GM19035 (cell line): ENCODE measurements around the gene A3GALT2.

ENCODE experiments used
- ATAC-seq: cut with Tn5 transposase; IDR thresholded peaks from one replicate; pipeline ENCODE4 v1.9.1; 2021; ENCODE audit not compliant: unreplicated experiment

A3GALT2 gene

DNA sequence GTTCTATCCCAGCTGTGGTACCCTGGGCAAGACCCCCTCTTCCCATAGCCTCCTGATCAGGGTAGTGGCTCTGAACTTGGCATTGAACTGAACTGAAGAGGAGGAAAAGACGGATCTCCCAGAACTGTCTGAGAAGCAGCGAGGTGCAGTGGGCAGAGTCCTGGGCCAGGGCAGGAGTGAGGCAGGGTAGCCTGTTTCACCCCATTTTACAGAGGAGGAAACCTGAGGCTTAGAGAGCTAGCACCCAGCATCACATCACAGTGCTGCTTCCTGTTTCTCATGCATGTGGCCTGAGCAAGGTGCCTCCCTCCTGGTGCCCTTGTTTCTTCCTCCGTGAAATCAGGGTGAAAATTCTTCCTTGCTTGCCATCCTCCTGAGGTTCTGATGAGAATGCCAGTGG lies 47.5 kb downstream of the A3GALT2 start:
- no peak for ATAC-seq

DNA sequence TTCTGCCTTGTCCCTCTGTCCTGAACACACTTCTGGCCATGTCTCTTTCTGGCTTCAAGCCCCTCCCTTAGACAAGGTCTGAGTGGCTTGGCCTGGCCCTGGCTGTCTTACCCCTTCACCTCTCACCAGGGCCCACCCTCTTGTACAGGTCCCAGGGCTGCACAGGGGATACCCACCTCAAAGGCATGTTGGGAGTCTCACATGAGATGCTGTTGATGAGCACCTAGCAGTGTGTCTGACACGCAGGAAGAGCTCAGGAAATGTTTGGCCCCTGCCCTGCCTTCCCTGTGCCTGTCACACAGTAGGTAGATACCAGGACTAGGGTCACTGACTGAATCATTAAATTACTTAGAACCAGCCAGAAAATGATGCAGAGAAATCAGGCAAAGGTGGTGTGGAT lies 48.0 kb downstream of the A3GALT2 start:
- no peak for ATAC-seq

GRCh38 chr1:33272509-33272908 lies 48.4 kb downstream of the A3GALT2 start:
- no peak for ATAC-seq

DNA sequence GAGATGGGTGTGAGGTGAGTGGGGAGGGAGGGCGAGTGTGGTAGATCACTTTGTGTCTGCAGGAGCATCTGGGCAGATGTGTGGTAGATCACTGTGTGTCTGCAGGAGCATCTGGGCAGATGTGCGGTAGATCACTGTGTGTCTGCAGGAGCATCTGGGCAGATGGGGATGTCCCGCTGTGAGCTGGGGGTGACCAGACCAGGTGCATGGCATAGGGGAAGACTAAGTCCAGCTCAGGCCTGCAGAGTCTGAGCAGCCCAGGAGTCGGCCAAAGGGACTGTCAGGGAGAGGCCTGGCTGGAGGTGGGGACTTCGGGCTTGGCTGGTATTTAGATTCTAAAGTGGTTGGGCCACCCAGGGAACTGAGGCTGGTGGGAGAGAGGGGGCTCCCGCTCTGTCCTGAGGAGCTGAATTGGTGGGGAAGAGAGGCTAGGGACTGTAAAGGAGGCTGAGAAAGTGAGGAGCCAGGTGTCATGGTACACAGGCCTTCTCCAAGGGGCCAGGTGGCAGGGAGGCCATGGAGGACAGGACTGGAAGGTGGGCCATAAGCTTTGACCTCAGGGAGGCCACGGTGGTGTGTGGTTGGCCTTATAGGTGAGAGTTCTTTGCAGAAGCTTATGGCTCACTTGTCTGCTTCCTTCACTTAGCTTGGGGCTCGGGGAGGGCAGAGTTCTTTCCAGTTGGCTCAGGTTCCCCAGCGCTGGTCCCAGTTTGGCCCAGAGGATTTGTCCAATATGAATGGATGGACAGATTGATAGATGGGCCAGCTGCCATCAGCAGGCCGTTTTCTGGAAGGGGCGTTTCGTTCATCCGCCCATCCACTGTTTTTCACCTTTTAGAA lies 49.0 kb downstream of the A3GALT2 start:
- no peak for ATAC-seq

- ATAC-seq, result no peak
Observed at GRCh38 chr1:33270808-33271465, 50.0 kb downstream of the A3GALT2 start.

DNA sequence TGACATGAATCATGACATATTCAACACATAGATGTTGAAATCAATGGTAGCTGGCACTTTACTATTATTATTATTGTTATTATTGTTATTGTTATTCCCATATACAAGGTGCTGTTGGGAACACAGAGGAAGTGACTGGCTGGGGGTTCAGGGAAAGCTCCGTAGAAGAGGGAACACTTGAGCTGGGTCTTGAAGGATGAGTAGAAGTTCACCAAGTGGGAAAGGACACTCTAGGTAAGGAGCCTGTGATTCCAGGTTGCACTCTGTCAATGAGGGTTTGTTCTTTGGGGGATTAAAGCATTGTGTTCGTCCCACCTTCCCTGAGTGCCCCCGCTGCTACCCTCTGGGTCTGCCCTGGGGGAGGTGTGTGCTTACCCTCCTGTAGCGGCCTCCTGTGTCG lies 50.5 kb downstream of the A3GALT2 start:
- no peak for ATAC-seq

DNA sequence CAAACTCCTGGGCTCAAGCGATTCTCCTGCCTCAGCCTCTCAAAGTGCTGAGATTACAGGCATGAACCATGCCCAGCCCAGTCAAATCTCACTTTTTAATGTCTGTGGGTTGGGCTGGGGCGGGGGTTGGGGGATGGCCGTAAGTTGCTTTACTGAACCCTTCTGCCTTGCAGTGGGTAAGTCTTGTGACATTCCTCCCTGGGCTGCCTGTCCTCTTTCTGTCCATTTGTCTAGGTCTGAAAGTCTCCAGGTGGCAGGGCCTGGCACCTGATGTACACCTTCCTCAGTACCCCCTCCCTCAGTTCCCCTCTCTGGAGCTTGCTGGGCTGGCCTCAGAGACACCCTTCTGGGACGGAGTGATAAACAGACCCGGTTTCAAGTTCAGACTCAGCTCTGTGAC lies 51.3 kb downstream of the A3GALT2 start:
- ATAC-seq, result no peak

DNA sequence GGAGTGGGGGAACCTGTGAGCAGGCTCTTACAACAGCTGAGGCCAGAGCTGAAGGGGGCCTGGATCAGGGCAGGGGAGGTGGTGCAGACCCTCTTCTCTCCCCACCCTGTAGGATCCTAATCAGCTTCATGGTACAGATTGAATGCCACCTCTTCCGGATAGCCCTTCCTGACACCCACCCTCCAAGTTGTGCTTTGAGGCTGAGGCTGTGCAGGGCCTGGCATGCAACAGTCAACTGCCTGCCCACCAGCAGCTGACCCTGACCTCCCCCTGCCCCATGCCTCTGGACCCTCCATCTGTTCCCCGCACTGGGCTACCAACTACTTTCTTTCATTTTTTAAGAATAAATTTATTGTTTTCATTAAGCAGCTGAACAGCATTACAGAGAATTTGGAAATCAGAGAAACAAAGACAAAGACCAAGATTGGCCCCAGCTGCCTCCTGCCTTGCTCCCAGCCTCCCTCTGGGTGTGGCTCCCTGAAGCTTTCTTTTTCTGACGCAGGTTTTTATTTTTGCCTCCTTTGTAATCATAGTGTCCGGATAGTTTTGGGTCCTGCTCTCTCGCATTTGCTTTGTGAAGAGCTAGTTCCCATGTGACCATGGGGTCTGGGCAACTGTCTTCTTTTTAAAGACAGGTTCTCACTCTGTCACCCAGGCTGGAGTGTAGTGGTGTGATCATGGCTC lies 51.8 kb downstream of the A3GALT2 start:
- ATAC-seq, result no peak

DNA sequence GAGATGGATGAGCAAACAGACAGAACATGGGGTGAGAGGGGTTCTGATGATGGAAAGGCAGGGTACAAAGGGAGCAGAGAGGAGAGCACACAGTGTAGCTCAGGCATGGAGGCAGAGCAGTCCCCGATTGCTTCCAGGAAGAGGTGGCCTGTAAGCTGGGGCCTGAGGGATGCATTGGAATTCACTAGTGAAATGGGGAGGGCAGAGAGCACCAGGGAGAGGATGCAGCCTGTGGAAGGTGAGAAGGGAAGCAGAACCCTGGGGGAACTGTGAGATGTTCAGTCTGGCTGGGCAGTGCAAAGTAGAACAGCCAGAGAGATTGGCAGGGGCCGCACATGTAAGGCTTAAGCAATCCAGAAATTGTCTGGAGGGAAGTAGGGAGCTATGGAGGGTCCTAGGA lies 52.4 kb downstream of the A3GALT2 start:
- no peak for ATAC-seq

DNA sequence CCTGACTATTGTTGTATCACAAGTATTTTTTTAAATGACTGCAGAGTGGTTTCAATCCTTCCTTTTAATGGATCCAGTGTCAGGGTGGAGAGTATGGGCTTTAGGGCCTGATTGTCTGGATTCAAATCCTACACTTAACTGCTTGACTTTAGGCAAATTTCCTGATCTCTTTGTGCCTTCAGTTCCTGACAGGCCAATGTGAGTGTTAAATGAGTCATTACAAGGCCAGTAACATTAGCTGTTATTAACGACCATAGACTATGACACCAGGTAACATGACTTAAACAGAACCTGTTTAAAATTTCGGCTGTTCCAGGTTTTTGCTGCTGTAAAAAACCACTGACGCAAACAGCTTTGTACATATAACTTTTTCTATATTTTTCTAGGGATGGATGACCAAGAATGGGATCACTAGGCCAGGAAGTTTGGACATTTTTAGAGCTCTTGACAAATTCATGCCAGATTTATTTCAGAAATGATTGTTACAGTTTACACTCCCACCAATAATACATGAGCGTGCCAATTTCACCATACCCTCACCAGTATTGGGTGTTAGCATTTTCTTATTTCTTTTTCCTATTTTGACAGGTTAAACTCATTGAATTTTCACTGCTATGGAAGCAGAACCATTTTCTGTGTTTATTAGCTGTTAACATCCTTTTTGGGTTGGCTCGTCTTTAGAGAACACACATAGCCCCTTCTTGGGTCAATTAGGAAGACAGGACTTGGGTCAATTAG lies 53.3 kb downstream of the A3GALT2 start:
- no peak for ATAC-seq

DNA sequence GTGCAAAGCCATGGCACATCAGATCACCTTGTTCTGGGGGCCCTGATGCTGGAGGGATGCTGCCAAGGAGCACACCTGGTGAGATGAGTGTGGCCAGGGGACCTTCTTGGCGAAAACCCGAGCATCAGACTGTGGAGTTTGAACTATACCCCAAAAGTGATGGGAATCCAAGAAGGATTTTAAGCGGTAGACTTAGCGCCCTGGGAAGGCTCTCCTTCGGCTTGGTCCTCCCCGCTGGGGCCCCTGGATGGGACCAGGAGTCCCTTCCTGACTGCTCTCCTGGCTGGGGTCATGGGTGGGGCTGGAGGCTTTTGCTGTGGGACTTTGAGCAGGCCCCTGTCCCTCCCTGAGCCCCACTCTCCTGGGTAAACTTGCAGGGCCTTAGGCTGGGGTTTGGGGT lies 54.1 kb downstream of the A3GALT2 start:
- no peak for ATAC-seq

- ATAC-seq, result no peak
Observed at GRCh38 chr1:33265780-33266605, 54.9 kb downstream of the A3GALT2 start.

DNA sequence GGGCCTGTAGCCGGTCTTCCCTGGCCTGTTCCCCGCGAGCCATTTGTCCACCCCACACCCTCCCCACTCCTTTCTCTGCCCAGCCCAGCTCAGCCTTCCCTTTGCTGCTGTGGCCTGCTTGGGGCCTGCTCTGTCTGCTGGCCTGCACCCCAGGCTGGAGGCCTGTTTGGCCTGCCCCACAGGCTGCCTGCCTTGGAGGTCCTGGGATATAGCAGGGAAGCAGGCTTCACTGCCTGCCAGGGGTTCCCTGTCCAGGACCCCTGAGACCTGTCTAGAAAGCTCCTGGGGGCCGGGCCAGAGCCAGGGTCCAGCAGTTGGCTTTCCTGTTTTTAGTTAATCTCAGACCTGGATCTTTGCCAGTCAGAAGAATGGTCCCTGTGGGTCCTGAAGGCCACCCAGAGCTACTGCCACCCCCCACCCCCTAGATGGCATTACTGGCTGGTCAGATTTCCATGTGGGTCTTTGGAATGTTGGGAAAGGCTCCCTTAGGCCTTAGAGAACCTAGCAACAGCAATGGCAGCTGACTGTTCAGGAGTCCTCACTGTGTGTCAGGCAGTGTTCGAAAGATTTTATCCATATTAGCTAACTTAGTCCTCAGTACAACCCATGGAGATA lies 56.9 kb downstream of the A3GALT2 start:
- ATAC-seq, result no peak

- ATAC-seq, result no peak
Observed at GRCh38 chr1:33261344-33261743, 59.6 kb downstream of the A3GALT2 start.

- ATAC-seq, result no peak
Observed at GRCh38 chr1:33260439-33260838, 60.5 kb downstream of the A3GALT2 start.

GRCh38 chr1:33259879-33260278 lies 61.0 kb downstream of the A3GALT2 start:
- no peak for ATAC-seq

GRCh38 chr1:33258788-33259274 lies 62.1 kb downstream of the A3GALT2 start:
- no peak for ATAC-seq

- ATAC-seq, result no peak
Observed at GRCh38 chr1:33257772-33258712, 62.9 kb downstream of the A3GALT2 start.
